ENCODE results near the gene PLA2G2D. TPM values are rescaled to one million over a fixed set of nuclear protein-coding genes. Genes with fewer than 3 reads are reported as not detected.

The PLA2G2D gene
- total and polyA plus RNA-seq, 10 of the 15 experiments (the other 5 are each of a cell fraction or from before 2014, with no cell fraction given) = 0.06 to 0.38 (median 0.16) TPM; not detected in 2

- intact Hi-C loops (cut with micrococcal nuclease; ENCODE audit: unreplicated experiment) = no loop called here
- Histone ChIP-seq H3K4me3 (no peak overlapping the region), H2AFZ (ENCODE audit: control insufficient read depth, low read depth, low read length) (no peak overlapping the region), H3K79me2 (ENCODE audit: control insufficient read depth, insufficient read depth, low read length) (no peaks in the 10 kb centered on the region), H4K20me1 (ENCODE audit: control insufficient read depth, insufficient read depth) (no peaks in the 10 kb centered on the region), H3K27ac (ENCODE audit: control insufficient read depth, insufficient read depth) (no peak overlapping the region), H3K9me3 (replicated peaks; ENCODE audit: control insufficient read depth, insufficient read depth, low read length) (no peaks in the 10 kb centered on the region), H3K4me1 (ENCODE audit: control insufficient read depth, insufficient read depth, low read length) (no peaks in the 10 kb centered on the region; the same call in 1 of the 2 replicates), H3K4me2 (ENCODE audit: control insufficient read depth, insufficient read depth) (no peak overlapping the region), H3K9ac (ENCODE audit: control insufficient read depth, insufficient read depth, low read length) (no peak overlapping the region), H3K27me3 (replicated peaks in 1 of 2; ENCODE audit: control insufficient read depth in 2 of 2, insufficient read depth in 2 of 2, low read length in 1 of 2) (no peaks in the 10 kb centered on the region), H3K36me3 (ENCODE audit: control insufficient read depth in 2 of 2, insufficient read depth in 2 of 2, low read length in 1 of 2) (no peaks in the 10 kb centered on the region)
- ChIA-PET CTCF (no interaction called here), POLR2A (interaction anchor here (0.5 to 0.6 kb wide), 2 partner anchors 31 to 677 kb away, joined by 3 to 5 read pairs; no protein-coding TSS in a partner anchor), SMC1A (ENCODE audit: uncharacterized antibody, unreplicated experiment) (interaction anchor here (1.5 kb wide), 1 partner anchor 17 kb away, joined by 3 read pairs; no protein-coding TSS in a partner anchor), RAD21 (ENCODE audit: unreplicated experiment) (no interaction called here)
- BruUV-seq (replicated peaks) = no TSS peak
- FAIRE-seq = no peak
- WGBS (ENCODE audit: insufficient coverage, insufficient replicate concordance, low lambda C conversion rate, missing lambda C conversion rate) = 48% methylated on average over 4 of the region's 4 CpGs
- no peak for DNase-seq (ENCODE audit: low read depth, low spot score)
- peak; percentile 63 for ATAC-seq
- in situ Hi-C loops (cut with MboI) = no loop called here
- TF ChIP-seq CTCF (IDR thresholded peaks at IDR 0.05 in 2 of 3, conservative IDR thresholded peaks at IDR 0.05 in 1 of 3; ENCODE audit: control insufficient read depth in 2 of 3, extremely low read depth in 1 of 3, insufficient read depth in 1 of 3, low read depth in 3 of 3, low read length in 3 of 3) (peak in 1 of 3 experiments; percentile 13; a peak in 2 of 6 replicates), POLR2AphosphoS2 (IDR thresholded peaks at IDR 0.05; ENCODE audit: low read depth, low read length) (no peak), JUNB (IDR thresholded peaks at IDR 0.05) (no peak), DPF2 (IDR thresholded peaks at IDR 0.05) (no peak), EED (IDR thresholded peaks at IDR 0.05; ENCODE audit: low read depth) (peak; percentile 29; the same call in 1 of the 2 replicates), IKZF1 (conservative IDR thresholded peaks at IDR 0.05) (peak; percentile 21; the same call in 1 of the 2 replicates), ZNF207 (IDR thresholded peaks at IDR 0.05; ENCODE audit: borderline replicate concordance) (no peak), ETV6 (conservative IDR thresholded peaks at IDR 0.05 in 1 of 2, IDR thresholded peaks at IDR 0.05 in 1 of 2; ENCODE audit: borderline replicate concordance in 1 of 2, low read depth in 1 of 2) (no peak), NR2C1 (IDR thresholded peaks at IDR 0.05) (no peak), ESRRA (IDR thresholded peaks at IDR 0.05; ENCODE audit: low read length) (no peak)
- TF ChIP-seq, protein P1, sequence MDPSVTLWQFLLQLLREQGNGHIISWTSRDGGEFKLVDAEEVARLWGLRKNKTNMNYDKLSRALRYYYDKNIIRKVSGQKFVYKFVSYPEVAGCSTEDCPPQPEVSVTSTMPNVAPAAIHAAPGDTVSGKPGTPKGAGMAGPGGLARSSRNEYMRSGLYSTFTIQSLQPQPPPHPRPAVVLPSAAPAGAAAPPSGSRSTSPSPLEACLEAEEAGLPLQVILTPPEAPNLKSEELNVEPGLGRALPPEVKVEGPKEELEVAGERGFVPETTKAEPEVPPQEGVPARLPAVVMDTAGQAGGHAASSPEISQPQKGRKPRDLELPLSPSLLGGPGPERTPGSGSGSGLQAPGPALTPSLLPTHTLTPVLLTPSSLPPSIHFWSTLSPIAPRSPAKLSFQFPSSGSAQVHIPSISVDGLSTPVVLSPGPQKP (IDR thresholded peaks at IDR 0.05; ENCODE audit: low read depth, low read length) = no peak
- TF ChIP-seq, protein P2, sequence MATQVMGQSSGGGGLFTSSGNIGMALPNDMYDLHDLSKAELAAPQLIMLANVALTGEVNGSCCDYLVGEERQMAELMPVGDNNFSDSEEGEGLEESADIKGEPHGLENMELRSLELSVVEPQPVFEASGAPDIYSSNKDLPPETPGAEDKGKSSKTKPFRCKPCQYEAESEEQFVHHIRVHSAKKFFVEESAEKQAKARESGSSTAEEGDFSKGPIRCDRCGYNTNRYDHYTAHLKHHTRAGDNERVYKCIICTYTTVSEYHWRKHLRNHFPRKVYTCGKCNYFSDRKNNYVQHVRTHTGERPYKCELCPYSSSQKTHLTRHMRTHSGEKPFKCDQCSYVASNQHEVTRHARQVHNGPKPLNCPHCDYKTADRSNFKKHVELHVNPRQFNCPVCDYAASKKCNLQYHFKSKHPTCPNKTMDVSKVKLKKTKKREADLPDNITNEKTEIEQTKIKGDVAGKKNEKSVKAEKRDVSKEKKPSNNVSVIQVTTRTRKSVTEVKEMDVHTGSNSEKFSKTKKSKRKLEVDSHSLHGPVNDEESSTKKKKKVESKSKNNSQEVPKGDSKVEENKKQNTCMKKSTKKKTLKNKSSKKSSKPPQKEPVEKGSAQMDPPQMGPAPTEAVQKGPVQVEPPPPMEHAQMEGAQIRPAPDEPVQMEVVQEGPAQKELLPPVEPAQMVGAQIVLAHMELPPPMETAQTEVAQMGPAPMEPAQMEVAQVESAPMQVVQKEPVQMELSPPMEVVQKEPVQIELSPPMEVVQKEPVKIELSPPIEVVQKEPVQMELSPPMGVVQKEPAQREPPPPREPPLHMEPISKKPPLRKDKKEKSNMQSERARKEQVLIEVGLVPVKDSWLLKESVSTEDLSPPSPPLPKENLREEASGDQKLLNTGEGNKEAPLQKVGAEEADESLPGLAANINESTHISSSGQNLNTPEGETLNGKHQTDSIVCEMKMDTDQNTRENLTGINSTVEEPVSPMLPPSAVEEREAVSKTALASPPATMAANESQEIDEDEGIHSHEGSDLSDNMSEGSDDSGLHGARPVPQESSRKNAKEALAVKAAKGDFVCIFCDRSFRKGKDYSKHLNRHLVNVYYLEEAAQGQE (IDR thresholded peaks at IDR 0.05; ENCODE audit: low read depth, low read length) = no peak
- TF ChIP-seq, protein P3, sequence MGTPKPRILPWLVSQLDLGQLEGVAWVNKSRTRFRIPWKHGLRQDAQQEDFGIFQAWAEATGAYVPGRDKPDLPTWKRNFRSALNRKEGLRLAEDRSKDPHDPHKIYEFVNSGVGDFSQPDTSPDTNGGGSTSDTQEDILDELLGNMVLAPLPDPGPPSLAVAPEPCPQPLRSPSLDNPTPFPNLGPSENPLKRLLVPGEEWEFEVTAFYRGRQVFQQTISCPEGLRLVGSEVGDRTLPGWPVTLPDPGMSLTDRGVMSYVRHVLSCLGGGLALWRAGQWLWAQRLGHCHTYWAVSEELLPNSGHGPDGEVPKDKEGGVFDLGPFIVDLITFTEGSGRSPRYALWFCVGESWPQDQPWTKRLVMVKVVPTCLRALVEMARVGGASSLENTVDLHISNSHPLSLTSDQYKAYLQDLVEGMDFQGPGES (IDR thresholded peaks at IDR 0.05) = no peak
- TF ChIP-seq, protein P4, sequence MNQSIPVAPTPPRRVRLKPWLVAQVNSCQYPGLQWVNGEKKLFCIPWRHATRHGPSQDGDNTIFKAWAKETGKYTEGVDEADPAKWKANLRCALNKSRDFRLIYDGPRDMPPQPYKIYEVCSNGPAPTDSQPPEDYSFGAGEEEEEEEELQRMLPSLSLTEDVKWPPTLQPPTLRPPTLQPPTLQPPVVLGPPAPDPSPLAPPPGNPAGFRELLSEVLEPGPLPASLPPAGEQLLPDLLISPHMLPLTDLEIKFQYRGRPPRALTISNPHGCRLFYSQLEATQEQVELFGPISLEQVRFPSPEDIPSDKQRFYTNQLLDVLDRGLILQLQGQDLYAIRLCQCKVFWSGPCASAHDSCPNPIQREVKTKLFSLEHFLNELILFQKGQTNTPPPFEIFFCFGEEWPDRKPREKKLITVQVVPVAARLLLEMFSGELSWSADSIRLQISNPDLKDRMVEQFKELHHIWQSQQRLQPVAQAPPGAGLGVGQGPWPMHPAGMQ (IDR thresholded peaks at IDR 0.05; ENCODE audit: borderline replicate concordance) = no peak
Observed at GRCh38 chr1:20109223-20109856, 10.0 kb downstream of the PLA2G2D start.
